C4-2B (cell line): ENCODE measurements around the gene PDE4B.

Source experiments
- CTCF ChIP-seq: fragments of 450-650 bp; conservative IDR thresholded peaks from 2 replicates; pipeline ENCODE4 v1.5.1; 2017; ENCODE audit warnings: mild to moderate bottlenecking
- ZFX ChIP-seq: fragments of 450-650 bp; IDR thresholded peaks from 2 replicates; pipeline ENCODE4 v1.6.1; 2017

GRCh38 chr1:65975708-65976107 lies 183.0 kb downstream of the PDE4B start:
- no peak for TF ChIP-seq CTCF
- no peak for TF ChIP-seq ZFX
